ENCODE measurements around the gene RBCK1. TPM values are rescaled to one million over a fixed set of nuclear protein-coding genes. Genes with fewer than 3 reads are reported as not detected.
A peak's percentile ranks its signal among the peaks of the same experiment; 100 is the strongest.

RBCK1 gene
- total and polyA plus RNA-seq, 9 of the 15 experiments (the other 6 are each of a cell fraction or from before 2014, with no cell fraction given) = 5.9 to 59.3 (median 26.5) TPM

- TF ChIP-seq ZBTB40 (IDR thresholded peaks at IDR 0.05) = no peak
- no peak for TF ChIP-seq ZBTB40 (CRISPR knock-in tag; IDR thresholded peaks at IDR 0.05)
- TF ChIP-seq BACH1 (tag; IDR thresholded peaks at IDR 0.05) = peak; percentile 67; the same call in 1 of the 2 replicates
- TF ChIP-seq PKNOX1 (IDR thresholded peaks at IDR 0.05) = peak; percentile 83
- no peak for TF ChIP-seq ARHGAP35 (IDR thresholded peaks at IDR 0.05; ENCODE audit: partially characterized antibody)
- peak; percentile 67 for TF ChIP-seq MAFF (IDR thresholded peaks at IDR 0.05; ENCODE audit: low read length)
- no peak for TF ChIP-seq NFATC3 (IDR thresholded peaks at IDR 0.05)
- TF ChIP-seq ARID1B (IDR thresholded peaks at IDR 0.05) = peak; percentile 55; the same call in 1 of the 2 replicates
- no peak for TF ChIP-seq SREBF1 (IDR thresholded peaks at IDR 0.05; ENCODE audit: borderline replicate concordance, low read depth, low read length)
- TF ChIP-seq ATF3 (IDR thresholded peaks at IDR 0.05) = no peak
- TF ChIP-seq ATF3 (CRISPR knock-in tag; conservative IDR thresholded peaks at IDR 0.05) = no peak
- TF ChIP-seq, protein P1, sequence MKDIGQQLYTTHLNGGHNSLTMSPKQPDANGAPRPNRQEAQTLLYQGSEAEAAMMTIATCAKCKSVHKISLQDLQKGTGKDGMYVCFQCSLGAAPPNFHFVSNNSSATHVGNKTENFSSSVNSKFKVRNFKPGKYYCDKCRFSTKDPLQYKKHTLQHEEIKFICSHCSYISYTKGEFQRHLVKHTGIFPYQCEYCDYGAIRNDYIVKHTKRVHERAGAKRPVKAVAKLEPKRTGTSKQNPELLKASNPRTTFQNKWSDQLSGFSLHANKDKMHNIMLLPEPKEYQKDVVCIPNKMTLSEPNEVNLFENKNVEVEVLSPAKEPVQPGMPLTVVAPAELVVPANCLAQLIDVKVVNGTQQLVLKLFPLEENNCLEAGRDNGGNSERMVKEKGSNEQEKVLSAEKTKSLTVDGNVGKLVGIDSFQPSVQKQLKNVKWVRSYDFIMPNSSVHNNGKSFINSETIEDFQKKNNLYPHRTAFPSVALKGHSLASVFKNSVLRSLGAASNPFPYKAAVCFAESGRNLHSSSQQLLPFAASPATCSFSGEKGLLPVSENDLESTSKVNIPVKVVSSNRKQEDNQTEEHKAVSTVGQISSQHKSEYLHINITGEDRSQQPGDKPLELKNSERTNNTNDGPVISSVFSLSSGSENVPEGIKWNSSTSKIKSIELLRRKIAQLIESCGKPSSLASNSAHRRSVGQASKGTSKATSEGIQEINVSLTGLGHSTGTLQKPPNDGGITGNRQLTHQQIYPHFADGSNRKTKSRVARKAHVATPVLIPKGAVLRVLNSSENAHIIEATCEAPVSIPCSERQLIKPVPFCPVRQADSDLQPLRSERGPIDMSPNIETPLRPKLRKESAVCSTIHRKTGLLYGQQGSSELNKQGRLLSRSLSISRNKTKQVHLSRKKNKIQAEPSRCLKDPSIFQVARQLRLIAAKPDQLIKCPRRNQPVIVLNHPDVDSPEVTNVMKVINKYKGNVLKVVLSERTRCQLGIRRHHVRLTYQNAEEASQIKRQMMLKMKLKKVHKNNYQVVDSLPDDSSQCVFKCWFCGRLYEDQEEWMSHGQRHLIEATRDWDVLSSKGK (CRISPR knock-in tag; IDR thresholded peaks at IDR 0.05) = no peak
- TF ChIP-seq ZNF133 (CRISPR knock-in tag; IDR thresholded peaks at IDR 0.05) = no peak
Observed at GRCh38 chr20:460180-460579, 52.1 kb downstream of the RBCK1 start (continued).
